HFFc6 (cell line): ENCODE results near the gene TBR1. TPM values are rescaled to one million over a fixed set of nuclear protein-coding genes. Genes with fewer than 3 reads are reported as not detected.
A peak's percentile ranks its signal among the peaks of the same experiment; 100 is the strongest.

ENCODE experiments used
- DNase-seq: peaks from one replicate; pipeline ENCODE4 v3.0.0-alpha.2; 2018
- H3K27ac Mint-ChIP-seq: 2 replicates; pipeline ENCODE4 v1.8.0; 2020; ENCODE audit warnings: mild to moderate bottlenecking, mixed read lengths
- H3K27me3 Mint-ChIP-seq: 2 replicates; pipeline ENCODE4 v1.8.0; 2021; ENCODE audit warnings: mild to moderate bottlenecking, moderate library complexity, mixed read lengths; ENCODE audit not compliant: insufficient read depth
- H3K36me3 Mint-ChIP-seq: 2 replicates; pipeline ENCODE4 v1.8.0; 2021; ENCODE audit warnings: low read depth, mixed read lengths
- H3K4me1 Mint-ChIP-seq: 2 replicates; pipeline ENCODE4 v1.8.0; 2020; ENCODE audit warnings: low read depth, mixed read lengths
- H3K4me3 Mint-ChIP-seq: 2 replicates; pipeline ENCODE4 v1.8.0; 2020; ENCODE audit warnings: mild to moderate bottlenecking, moderate library complexity, mixed read lengths
- H3K9me3 Mint-ChIP-seq: 2 replicates; pipeline ENCODE4 v1.8.0; 2020; ENCODE audit warnings: mild to moderate bottlenecking, mixed read lengths
- total RNA-seq, 6 experiments: library from RNA; stranded (reverse); fragmentation: NEBNext Ultra II Directional; extraction: Animal tissue kit (Norgen Biotek cat#: 25700); gene quantifications; 2 replicates in 1 of 6; 3 replicates in 5 of 6; pipeline ENCODE4 v1.2.3, GENCODE V29; 2021
- TF ChIP-seq, protein P1 (sequence below): fragments of 200-600 bp; sonication (generic); IDR thresholded peaks from 2 replicates; pipeline ENCODE4 v1.5.0; 2021; ENCODE audit warnings: antibody characterized with exemption, mild to moderate bottlenecking

TBR1 gene
- total RNA-seq, 6 experiments from 2014 or later, result 0.02 TPM; not detected in 5

DNA sequence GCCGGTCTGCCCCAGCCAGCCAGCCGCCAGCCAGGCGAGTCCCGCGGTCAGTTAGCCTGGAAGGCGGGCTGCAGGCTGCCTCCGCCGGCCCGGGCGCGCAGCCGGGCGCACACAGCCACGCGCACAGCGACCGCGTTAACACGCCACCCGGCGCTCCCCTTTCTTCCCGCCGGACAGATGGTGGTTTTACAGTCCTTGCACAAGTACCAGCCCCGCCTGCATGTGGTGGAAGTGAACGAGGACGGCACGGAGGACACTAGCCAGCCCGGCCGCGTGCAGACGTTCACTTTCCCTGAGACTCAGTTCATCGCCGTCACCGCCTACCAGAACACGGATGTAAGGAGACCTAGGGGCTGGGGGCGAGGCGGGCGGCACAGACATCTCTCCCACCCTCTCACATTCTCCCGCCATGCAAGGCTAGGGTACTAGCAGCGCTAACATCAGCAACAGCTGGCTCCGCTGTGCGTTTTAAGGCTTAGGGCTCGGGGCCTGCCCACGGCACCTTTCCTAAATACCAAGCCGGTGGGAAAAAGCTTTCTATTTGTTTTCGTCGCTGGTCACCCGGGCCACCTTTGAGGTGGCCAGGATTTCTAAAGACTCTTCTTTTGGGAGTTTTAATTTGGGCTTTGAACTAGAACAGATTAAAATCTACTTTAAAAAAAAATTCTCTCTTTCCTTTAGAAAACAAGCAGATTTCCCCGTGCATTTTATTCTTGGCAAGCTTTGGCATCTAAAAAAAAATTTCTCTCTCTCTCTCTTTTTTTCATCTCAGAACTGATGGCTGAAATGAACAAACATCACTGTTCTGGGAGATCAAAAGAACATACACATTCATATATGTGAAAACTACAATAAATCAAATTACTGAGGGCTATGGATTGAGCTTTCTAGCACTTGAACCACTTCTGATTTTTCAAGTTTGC, 2.9 kb downstream of the TBR1 start:
- no peak overlapping the region for H3K27ac Mint-ChIP-seq
- peaks cover 8% of the 10 kb centered on the region for H3K9me3 Mint-ChIP-seq
- TF ChIP-seq, protein P1, sequence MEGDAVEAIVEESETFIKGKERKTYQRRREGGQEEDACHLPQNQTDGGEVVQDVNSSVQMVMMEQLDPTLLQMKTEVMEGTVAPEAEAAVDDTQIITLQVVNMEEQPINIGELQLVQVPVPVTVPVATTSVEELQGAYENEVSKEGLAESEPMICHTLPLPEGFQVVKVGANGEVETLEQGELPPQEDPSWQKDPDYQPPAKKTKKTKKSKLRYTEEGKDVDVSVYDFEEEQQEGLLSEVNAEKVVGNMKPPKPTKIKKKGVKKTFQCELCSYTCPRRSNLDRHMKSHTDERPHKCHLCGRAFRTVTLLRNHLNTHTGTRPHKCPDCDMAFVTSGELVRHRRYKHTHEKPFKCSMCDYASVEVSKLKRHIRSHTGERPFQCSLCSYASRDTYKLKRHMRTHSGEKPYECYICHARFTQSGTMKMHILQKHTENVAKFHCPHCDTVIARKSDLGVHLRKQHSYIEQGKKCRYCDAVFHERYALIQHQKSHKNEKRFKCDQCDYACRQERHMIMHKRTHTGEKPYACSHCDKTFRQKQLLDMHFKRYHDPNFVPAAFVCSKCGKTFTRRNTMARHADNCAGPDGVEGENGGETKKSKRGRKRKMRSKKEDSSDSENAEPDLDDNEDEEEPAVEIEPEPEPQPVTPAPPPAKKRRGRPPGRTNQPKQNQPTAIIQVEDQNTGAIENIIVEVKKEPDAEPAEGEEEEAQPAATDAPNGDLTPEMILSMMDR, result no peak
- peak overlapping the region; percentile 77 for H3K4me3 Mint-ChIP-seq
- H3K27me3 Mint-ChIP-seq, result peaks cover 70% of the 10 kb centered on the region
- H3K36me3 Mint-ChIP-seq, result no peaks in the 10 kb centered on the region
- no peak for DNase-seq
- peaks cover 51% of the 10 kb centered on the region for H3K4me1 Mint-ChIP-seq

DNA sequence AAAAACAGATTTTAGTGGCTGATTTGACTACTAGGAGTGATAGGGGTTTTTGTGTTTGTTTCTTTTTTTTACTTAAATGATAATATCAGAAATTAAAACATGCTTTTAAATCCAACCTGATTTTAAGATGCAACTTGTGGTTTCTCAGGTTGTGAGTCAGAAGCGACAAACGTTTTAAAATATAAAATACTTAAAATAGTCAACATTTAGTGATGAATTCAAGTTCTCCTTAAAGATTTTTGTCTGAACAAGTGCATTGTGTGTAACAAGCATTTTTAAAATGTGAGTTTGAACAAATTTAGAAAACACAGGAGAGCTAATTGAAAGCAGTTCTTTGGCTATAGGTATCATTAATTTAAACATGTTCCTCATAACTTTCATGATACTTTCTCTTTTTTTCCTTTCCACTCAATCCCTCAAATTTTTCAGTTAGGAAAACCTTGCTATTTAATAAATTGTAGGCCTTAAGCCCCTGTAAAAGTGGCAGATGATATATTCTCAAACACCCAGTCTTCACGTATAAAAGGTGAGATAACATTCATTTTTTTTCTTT, 3.6 kb downstream of the TBR1 start:
- Mint-ChIP-seq H3K27ac (no peak overlapping the region), H3K36me3 (peaks cover 7% of the 10 kb centered on the region), H3K27me3 (peaks cover 76% of the 10 kb centered on the region), H3K9me3 (peaks cover 15% of the 10 kb centered on the region), H3K4me3 (peak overlapping the region; percentile 77; the same call in 1 of the 2 replicates), H3K4me1 (peaks cover 55% of the 10 kb centered on the region)
- TF ChIP-seq, protein P1, result no peak
- DNase-seq, result no peak

DNA sequence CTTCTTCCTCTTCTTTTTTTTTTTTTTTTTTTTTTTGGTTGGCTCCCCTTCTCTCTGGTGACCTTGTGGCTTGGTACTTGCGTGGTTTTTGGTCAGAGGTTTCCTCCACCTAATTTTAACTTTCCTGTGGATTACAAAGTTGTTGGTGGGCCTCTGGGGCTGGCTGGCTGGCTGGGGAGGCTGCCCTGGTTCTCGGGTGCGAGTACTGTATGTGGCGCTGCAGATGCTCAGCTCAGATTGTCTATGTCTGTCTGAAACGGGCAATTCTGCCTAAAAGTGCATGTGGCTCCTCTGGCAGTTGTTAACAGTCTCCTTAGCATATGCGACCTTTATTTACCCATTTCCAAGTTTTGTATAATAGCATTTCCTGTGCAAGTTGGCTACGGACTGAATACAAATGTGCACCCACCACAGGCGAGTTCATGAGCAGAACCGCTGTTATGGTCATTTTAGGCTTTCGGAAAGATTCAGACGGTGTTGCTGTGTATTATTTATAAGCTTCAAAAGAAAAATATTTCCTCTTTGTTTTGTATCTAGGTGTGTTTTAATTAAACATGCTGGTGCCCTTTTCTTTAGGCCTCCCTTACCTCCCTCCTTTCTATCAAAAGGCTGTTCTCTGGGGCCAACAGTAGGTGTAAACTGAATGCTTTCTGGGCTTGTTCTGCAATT, 4.4 kb downstream of the TBR1 start:
- peaks cover 17% of the 10 kb centered on the region for H3K9me3 Mint-ChIP-seq
- H3K4me3 Mint-ChIP-seq, result no peak overlapping the region
- TF ChIP-seq, protein P1, result no peak
- DNase-seq, result no peak
- peaks cover 80% of the 10 kb centered on the region for H3K27me3 Mint-ChIP-seq
- peaks cover 46% of the 10 kb centered on the region for H3K4me1 Mint-ChIP-seq
- peaks cover 8% of the 10 kb centered on the region for H3K36me3 Mint-ChIP-seq
- H3K27ac Mint-ChIP-seq, result no peak overlapping the region

DNA sequence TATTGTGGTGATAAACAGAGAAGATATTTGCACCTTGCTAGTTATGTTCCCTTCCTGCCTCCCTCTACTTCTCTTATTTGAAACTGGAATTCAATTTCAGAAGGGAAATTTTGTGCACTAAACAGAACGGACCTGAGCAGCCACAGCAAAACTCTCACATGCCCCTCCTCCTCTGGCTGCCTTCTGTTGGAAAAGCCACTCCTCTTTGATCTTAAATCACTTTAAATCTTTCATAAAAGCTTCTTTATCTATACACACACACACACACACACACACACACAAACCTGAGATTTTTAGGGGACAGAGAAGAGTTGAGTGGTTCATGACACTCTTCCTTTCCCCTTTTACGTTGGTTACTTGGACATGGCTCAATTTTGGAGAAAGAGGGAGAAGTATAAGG, 5.6 kb downstream of the TBR1 start:
- DNase-seq, result no peak
- peaks cover 35% of the 10 kb centered on the region for H3K4me1 Mint-ChIP-seq
- H3K27ac Mint-ChIP-seq, result no peak overlapping the region
- peaks cover 15% of the 10 kb centered on the region for H3K36me3 Mint-ChIP-seq
- peaks cover 79% of the 10 kb centered on the region for H3K27me3 Mint-ChIP-seq
- peaks cover 17% of the 10 kb centered on the region for H3K9me3 Mint-ChIP-seq
- no peak overlapping the region for H3K4me3 Mint-ChIP-seq
- TF ChIP-seq, protein P1, result no peak

DNA sequence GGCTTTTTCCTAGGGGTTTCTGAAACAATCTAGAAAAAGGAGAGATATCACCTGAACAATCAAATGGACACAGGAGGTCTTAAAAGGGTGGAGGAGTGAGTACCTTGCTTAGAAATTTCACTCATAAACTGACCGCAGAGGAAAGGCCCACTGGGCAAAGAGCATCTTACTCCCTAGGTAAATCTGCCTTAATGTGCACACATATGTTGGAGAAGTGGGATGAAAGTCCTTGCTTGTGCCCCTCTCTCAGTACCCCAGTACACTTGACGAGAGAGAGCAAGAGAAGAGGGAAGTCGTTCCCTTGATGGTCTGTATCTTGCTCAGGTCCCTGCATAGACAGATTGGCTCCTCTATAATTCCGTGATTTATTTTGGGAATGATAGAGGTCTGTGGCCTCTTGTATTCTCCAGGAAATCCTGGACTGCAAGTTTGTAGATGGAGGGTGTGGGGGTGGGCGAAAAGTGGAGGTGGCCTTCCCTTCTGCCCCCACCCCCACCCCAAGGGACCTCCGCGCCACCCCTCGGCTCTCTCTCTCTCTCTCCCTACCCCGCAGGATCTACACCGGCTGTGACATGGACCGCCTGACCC, 6.8 kb downstream of the TBR1 start:
- TF ChIP-seq, protein P1, result no peak
- Mint-ChIP-seq H3K27ac (no peak overlapping the region), H3K36me3 (peaks cover 21% of the 10 kb centered on the region), H3K4me1 (peaks cover 29% of the 10 kb centered on the region), H3K27me3 (peaks cover 77% of the 10 kb centered on the region), H3K4me3 (no peak overlapping the region; the same call in 1 of the 2 replicates), H3K9me3 (peaks cover 22% of the 10 kb centered on the region)
- DNase-seq, result no peak
